HG03064 (cell line): ENCODE results near the gene ZMAT2.
"Not testable (repeated sequence)": the region's sequence is repeated elsewhere in the genome, so short reads cannot be mapped to it uniquely, and the experiment has no call there.

Experiments used
- ATAC-seq: cut with Tn5 transposase; IDR thresholded peaks from one replicate; pipeline ENCODE4 v1.9.1; 2021; ENCODE audit warnings: low read depth; ENCODE audit not compliant: unreplicated experiment

The ZMAT2 gene

GRCh38 chr5:140700177-140701144 is at the start of gene ZMAT2:
TSS of gene ZMAT2 (plus strand) at chr5:140700447. CDS start at chr5:140700461, 14 bp downstream.
- peak; percentile 91 for ATAC-seq

- ATAC-seq: no peak
Measured at GRCh38 chr5:140658870-140659269, 41.4 kb upstream of the ZMAT2 start.

- ATAC-seq: not testable (repeated sequence)
Measured at GRCh38 chr5:140660371-140660770, 39.9 kb upstream of the ZMAT2 start.

GRCh38 chr5:140664030-140664358 is 36.3 kb upstream of the ZMAT2 start:
- ATAC-seq: no peak

- ATAC-seq: peak; percentile 97
Measured at GRCh38 chr5:140664359-140665119, 35.7 kb upstream of the ZMAT2 start, which contains the start of gene WDR55. TSS of gene WDR55 (plus strand) at chr5:140664904. CDS start at chr5:140664913, 9 bp downstream.

- ATAC-seq: not testable (repeated sequence)
Measured at GRCh38 chr5:140671035-140671434, 29.2 kb upstream of the ZMAT2 start.

- ATAC-seq: no peak
Measured at GRCh38 chr5:140671472-140672125, 28.6 kb upstream of the ZMAT2 start.

- ATAC-seq: no peak
Measured at GRCh38 chr5:140672455-140673186, 27.6 kb upstream of the ZMAT2 start.

GRCh38 chr5:140673187-140673976 is 26.9 kb upstream of the ZMAT2 start, which contains the start of gene DND1:
TSS of gene DND1 (minus strand) at chr5:140673576. CDS start at chr5:140673542, 34 bp downstream.
- no peak for ATAC-seq

GRCh38 chr5:140674211-140674610 is 26.0 kb upstream of the ZMAT2 start:
- ATAC-seq: no peak

- ATAC-seq: no peak
Measured at GRCh38 chr5:140674629-140675028, 25.6 kb upstream of the ZMAT2 start.

- ATAC-seq: peak; percentile 61
Measured at GRCh38 chr5:140677947-140678346, 22.3 kb upstream of the ZMAT2 start.

- ATAC-seq: no peak
Measured at GRCh38 chr5:140678993-140679392, 21.3 kb upstream of the ZMAT2 start.

GRCh38 chr5:140690376-140690932 is 9.8 kb upstream of the ZMAT2 start:
- no peak for ATAC-seq

GRCh38 chr5:140690941-140691924 is 9.0 kb upstream of the ZMAT2 start, which contains the start of the genes HARS1 and HARS2:
TSS of gene HARS1 (minus strand) at chr5:140691370. CDS start at chr5:140691304, 66 bp downstream.
TSS of gene HARS2 (plus strand) at chr5:140691455. CDS start at chr5:140691649, 194 bp downstream.
- ATAC-seq: peak; percentile 97

GRCh38 chr5:140694276-140694675 is 6.0 kb upstream of the ZMAT2 start:
- ATAC-seq: no peak

- ATAC-seq: no peak
Measured at GRCh38 chr5:140696891-140697492, 3.3 kb upstream of the ZMAT2 start.
